HG02981 (cell line): ENCODE results near the gene CCDC8.

Source experiments
- ATAC-seq: cut with Tn5 transposase; IDR thresholded peaks from one replicate; pipeline ENCODE4 v1.9.1; 2021; ENCODE audit warnings: mild to moderate bottlenecking, moderate library complexity; ENCODE audit not compliant: unreplicated experiment

CCDC8 gene

GRCh38 chr19:46361915-46362314 is 51.4 kb downstream of the CCDC8 start:
- ATAC-seq, result no peak
